HFF-Myc (cell line): ENCODE measurements around the gene AK5.

Source experiments
- DNase-seq: peaks from one replicate; pipeline ENCODE4 v3.0.0-alpha.2; 2011; ENCODE audit warnings: low read depth; ENCODE audit errors: extremely low read depth
- H3K4me3 ChIP-seq: replicated peaks from 2 replicates; pipeline ENCODE4 v1.5.1; 2011; ENCODE audit warnings: low read depth, mild to moderate bottlenecking, control low read depth, low read length
- CTCF ChIP-seq: IDR thresholded peaks from 2 replicates; pipeline ENCODE4 v1.5.1; 2012; ENCODE audit warnings: mild to moderate bottlenecking, low read depth, low read length, control low read depth; ENCODE audit errors: missing control alignments

Gene AK5

GRCh38 chr1:77446841-77447555 is 165.2 kb downstream of the AK5 start:
- no peak for TF ChIP-seq CTCF
- no peak overlapping the region for H3K4me3 ChIP-seq
- no peak for DNase-seq

- DNase-seq: no peak
- TF ChIP-seq CTCF: no peak
These were observed 165.8 kb downstream of the AK5 start for GRCh38 chr1:77447669-77448068.

GRCh38 chr1:77459881-77460280 is 178.1 kb downstream of the AK5 start:
- TF ChIP-seq CTCF: no peak
- DNase-seq: no peak
- H3K4me3 ChIP-seq: no peak overlapping the region

More at GRCh38 chr1:77447669-77448068, 165.8 kb downstream of the AK5 start:
- H3K4me3 ChIP-seq: no peak overlapping the region

- DNase-seq: no peak
- TF ChIP-seq CTCF: no peak
- no peak overlapping the region for H3K4me3 ChIP-seq
These were observed 179.9 kb downstream of the AK5 start for GRCh38 chr1:77461691-77462090.

- TF ChIP-seq CTCF: no peak
- H3K4me3 ChIP-seq: no peak overlapping the region
- DNase-seq: no peak
These were observed 181.4 kb downstream of the AK5 start for GRCh38 chr1:77463216-77463615.

- TF ChIP-seq CTCF: no peak
- H3K4me3 ChIP-seq: no peak overlapping the region
- no peak for DNase-seq
These were observed 183.3 kb downstream of the AK5 start for GRCh38 chr1:77465139-77465538.

GRCh38 chr1:77465922-77466321 is 184.1 kb downstream of the AK5 start:
- H3K4me3 ChIP-seq: no peak overlapping the region
- TF ChIP-seq CTCF: no peak
- no peak for DNase-seq
